ENCODE data around the gene PANK2. TPM values are rescaled to one million over a fixed set of nuclear protein-coding genes. Genes with fewer than 3 reads are reported as not detected.

Gene PANK2
- total RNA-seq, 2 experiments from 2014 or later, result 49.0 to 51.1 TPM

DNA sequence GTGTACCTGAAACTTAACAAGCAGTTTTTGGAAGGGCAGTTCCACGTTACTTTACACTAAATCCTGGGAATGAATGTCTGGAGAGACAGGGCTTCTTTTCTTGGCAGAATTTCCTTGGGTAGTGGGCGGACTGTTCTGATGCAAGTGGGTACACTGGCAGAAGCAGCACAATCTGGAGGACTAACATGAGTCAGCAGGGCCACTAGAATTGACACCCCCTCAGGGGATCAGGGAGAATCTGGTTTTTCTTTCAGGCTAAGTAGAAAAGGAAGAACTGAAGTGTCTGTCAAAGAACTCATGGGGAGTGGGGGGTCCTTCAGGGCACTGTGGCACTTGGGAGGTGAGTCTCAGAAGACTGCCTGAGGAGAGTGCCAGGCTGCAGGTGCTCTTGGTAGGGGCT is 34.6 kb downstream of the PANK2 start:
- H3K4me1 Mint-ChIP-seq (ENCODE audit: low read depth), result peaks cover 44% of the 10 kb centered on the region

DNA sequence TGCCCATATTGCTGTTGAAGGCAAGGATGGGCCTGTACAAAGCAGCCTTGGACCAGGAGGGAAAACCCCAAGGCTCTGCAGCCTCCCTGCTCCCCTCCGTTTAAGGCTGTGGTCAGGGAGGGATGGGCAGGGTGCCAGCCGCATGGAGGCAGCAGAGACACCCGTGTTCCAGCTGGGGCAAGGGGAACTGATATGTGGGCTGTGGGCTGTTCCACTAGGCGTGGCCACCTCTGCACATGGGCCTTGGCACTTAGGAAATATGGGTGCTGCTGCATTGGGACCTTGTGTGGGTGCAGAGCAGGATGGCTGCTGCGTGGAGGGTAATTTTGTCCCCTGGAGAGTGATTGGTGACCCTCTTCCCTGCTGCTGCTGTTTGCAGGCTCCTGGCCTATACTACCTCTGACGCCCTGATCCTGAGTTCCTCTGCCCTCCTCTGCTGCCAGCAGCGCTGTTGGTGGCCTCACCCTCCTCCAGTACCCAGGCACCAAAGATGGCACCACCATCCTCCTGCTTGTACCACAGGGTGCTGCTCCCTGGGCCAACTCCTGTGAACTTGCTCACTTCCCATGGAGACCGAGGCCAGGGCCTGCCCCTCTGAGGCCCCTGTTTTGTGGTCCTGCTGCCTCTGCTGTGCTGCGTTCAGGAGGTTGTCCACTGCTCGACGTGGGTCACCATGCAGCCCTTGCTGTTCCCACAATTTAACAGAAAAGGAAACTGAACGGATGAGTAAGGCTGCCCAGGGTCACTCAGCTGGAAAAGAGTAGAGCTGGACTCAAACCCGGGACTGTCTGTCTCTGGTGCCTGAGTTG is 35.3 kb downstream of the PANK2 start:
- CTCF ChIA-PET, result no interaction called here
- TF ChIP-seq CTCF (IDR thresholded peaks at IDR 0.05), result no peak
- peaks cover 60% of the 10 kb centered on the region for H3K36me3 Mint-ChIP-seq (ENCODE audit: low read depth)
- H3K4me3 Mint-ChIP-seq, result no peak overlapping the region
- H3K4me1 Mint-ChIP-seq (ENCODE audit: low read depth), result peaks cover 45% of the 10 kb centered on the region
- Histone ChIP-seq H3K4me1 (ENCODE audit: insufficient read depth, low read length) (peaks cover 20% of the 10 kb centered on the region), H3K4me3 (ENCODE audit: low read length) (no peak overlapping the region), H3K9me3 (ENCODE audit: control insufficient read depth in 1 of 2, insufficient read depth in 1 of 2, low read length in 2 of 2) (no peaks in the 10 kb centered on the region), H3K36me3 (ENCODE audit: insufficient read depth, low read length) (peaks cover 47% of the 10 kb centered on the region), H3K27me3 (ENCODE audit: control insufficient read depth in 1 of 2, insufficient read depth in 2 of 2, low read length in 2 of 2) (no peaks in the 10 kb centered on the region), H3K27ac (ENCODE audit: low read depth in 1 of 2, low read length in 2 of 2) (peak overlapping the region in 1 of 2 donors; percentile 11)
- peak; percentile 19 for ATAC-seq (ENCODE audit: poor library complexity)
- peak in 2 of 14 experiments; percentile 57 to 63 for DNase-seq
- POLR2A ChIA-PET, result no interaction called here
- no peaks in the 10 kb centered on the region for H3K9me3 Mint-ChIP-seq
- no peaks in the 10 kb centered on the region for H3K27me3 Mint-ChIP-seq
- intact Hi-C loops (cut with DNase I, micrococcal nuclease), result no loop called here
- peak overlapping the region; percentile 61 for H3K27ac Mint-ChIP-seq

More for the DNA sequence above, 34.6 kb downstream of the PANK2 start:
- Mint-ChIP-seq H3K36me3 (ENCODE audit: low read depth) (peaks cover 67% of the 10 kb centered on the region), H3K9me3 (no peaks in the 10 kb centered on the region), H3K27ac (peak overlapping the region; percentile 61), H3K27me3 (no peaks in the 10 kb centered on the region), H3K4me3 (no peak overlapping the region)
- DNase-seq, result no peak
- Histone ChIP-seq H3K4me1 (ENCODE audit: insufficient read depth, low read length) (peaks cover 14% of the 10 kb centered on the region), H3K4me3 (ENCODE audit: low read length) (no peak overlapping the region), H3K9me3 (ENCODE audit: control insufficient read depth in 1 of 2, insufficient read depth in 1 of 2, low read length in 2 of 2) (no peaks in the 10 kb centered on the region), H3K36me3 (ENCODE audit: insufficient read depth, low read length) (peaks cover 53% of the 10 kb centered on the region), H3K27me3 (ENCODE audit: control insufficient read depth in 1 of 2, insufficient read depth in 2 of 2, low read length in 2 of 2) (no peaks in the 10 kb centered on the region), H3K27ac (ENCODE audit: low read depth in 1 of 2, low read length in 2 of 2) (no peak overlapping the region)
- CTCF ChIA-PET, result no interaction called here
- no peak for TF ChIP-seq CTCF (IDR thresholded peaks at IDR 0.05)
- POLR2A ChIA-PET, result no interaction called here
- intact Hi-C loops (cut with DNase I, micrococcal nuclease), result no loop called here
- ATAC-seq (ENCODE audit: poor library complexity), result no peak

- ChIA-PET POLR2A (interaction anchor here (1.1 kb wide), 1 partner anchor 157 kb away, joined by 3 read pairs; no protein-coding TSS in a partner anchor), CTCF (no interaction called here)
- Histone ChIP-seq H3K9me3 (ENCODE audit: control insufficient read depth in 1 of 2, insufficient read depth in 1 of 2, low read length in 2 of 2) (no peaks in the 10 kb centered on the region), H3K4me3 (ENCODE audit: low read length) (no peak overlapping the region), H3K4me1 (ENCODE audit: insufficient read depth, low read length) (peaks cover 20% of the 10 kb centered on the region), H3K27ac (ENCODE audit: low read depth in 1 of 2, low read length in 2 of 2) (no peak overlapping the region), H3K36me3 (ENCODE audit: insufficient read depth, low read length) (peaks cover 46% of the 10 kb centered on the region), H3K27me3 (ENCODE audit: control insufficient read depth in 1 of 2, insufficient read depth in 2 of 2, low read length in 2 of 2) (no peaks in the 10 kb centered on the region)
- H3K27me3 Mint-ChIP-seq, result no peaks in the 10 kb centered on the region
- DNase-seq, result no peak
- H3K36me3 Mint-ChIP-seq (ENCODE audit: low read depth), result peaks cover 53% of the 10 kb centered on the region
- intact Hi-C loops (cut with DNase I, micrococcal nuclease), result no loop called here
- no peak for ATAC-seq (ENCODE audit: poor library complexity)
- no peak for TF ChIP-seq CTCF (IDR thresholded peaks at IDR 0.05)
- H3K27ac Mint-ChIP-seq, result peak overlapping the region; percentile 61
- H3K4me1 Mint-ChIP-seq (ENCODE audit: low read depth), result peaks cover 52% of the 10 kb centered on the region
- no peak overlapping the region for H3K4me3 Mint-ChIP-seq
- no peaks in the 10 kb centered on the region for H3K9me3 Mint-ChIP-seq
These were observed 36.0 kb downstream of the PANK2 start for GRCh38 chr20:3925113-3925695.
